NCI-H2171 (cell line): ENCODE data around the gene BAG1.

Experiments used
- DNase-seq: peaks from one replicate; lab custom pipeline; 2025; lab: John Stamatoyannopoulos, UW

BAG1 gene

GRCh38 chr9:33210006-33210715, 54.3 kb downstream of the BAG1 start:
- DNase-seq: no peak

- DNase-seq: no peak
These were observed 55.1 kb downstream of the BAG1 start for GRCh38 chr9:33209394-33209793.

GRCh38 chr9:33202552-33203201, 61.8 kb downstream of the BAG1 start:
- no peak for DNase-seq
